K562 (cell line): ENCODE results near the gene CENPT. TPM values are rescaled to one million over a fixed set of nuclear protein-coding genes. Genes with fewer than 3 reads are reported as not detected.
A peak's percentile ranks its signal among the peaks of the same experiment; 100 is the strongest.

Experiments
- ASH1L ChIP-seq: fragments of 450-650 bp; IDR thresholded peaks from 2 replicates; pipeline ENCODE4 v1.6.1; 2018; ENCODE audit warnings: borderline replicate concordance, mild to moderate bottlenecking, low read depth; ENCODE audit not compliant: partially characterized antibody
- MAFK ChIP-seq: IDR thresholded peaks from 2 replicates; pipeline ENCODE4 v1.6.1; 2011; ENCODE audit warnings: low read length, improper control_type of control experiment
- SIN3B ChIP-seq: fragments of 450-650 bp; IDR thresholded peaks from 2 replicates; pipeline ENCODE4 v1.6.1; 2017; ENCODE audit warnings: low read depth, mild to moderate bottlenecking, moderate library complexity
- TAF9B ChIP-seq: fragments of 450-650 bp; IDR thresholded peaks from 2 replicates; pipeline ENCODE4 v1.6.1; 2018; ENCODE audit warnings: mild to moderate bottlenecking; ENCODE audit not compliant: partially characterized antibody
- XRCC5 ChIP-seq: fragments of 200-400 bp; formaldehyde crosslinking; IDR thresholded peaks from 2 replicates; pipeline ENCODE4 v1.6.1; 2017; ENCODE audit warnings: low read depth, mild to moderate bottlenecking, low read length
- ZKSCAN8 ChIP-seq: fragments of 200-800 bp; sonication (Bioruptor generic); IDR thresholded peaks from 2 replicates; pipeline ENCODE4 v1.6.1; 2016; ENCODE audit warnings: missing genetic modification characterization, missing compliant biosample characterization
- ZNF408 ChIP-seq: fragments of 250-450 bp; sonication (Bioruptor Pico); IDR thresholded peaks from 2 replicates; pipeline ENCODE4 v1.4.0; 2020; ENCODE audit warnings: low read depth, mild to moderate bottlenecking, moderate library complexity
- ZNF507 ChIP-seq: conservative IDR thresholded peaks from 2 replicates; pipeline ENCODE4 v1.6.1; 2017; ENCODE audit warnings: missing genetic modification characterization, missing compliant biosample characterization
- polyA plus RNA-seq, 8 experiments: library from polyadenylated mRNA; depleted of rRNA in 4 of 8; stranded (reverse) in 5 of 8; unstranded in 3 of 8; fragments of >200 nt; fragmentation: Nextera tagmentation in 2 of 8; fragmentation: Illumina TruSeq in 1 of 8; extraction: Ambion mirVana in 2 of 8; extraction: Trizol in 1 of 8; gene quantifications; 2 replicates each; pipeline versions ENCODE4 v1.2.1 to v1.2.3, GENCODE V29; 2011 to 2014; ENCODE audit warnings: inconsistent platforms in 1 of 8, missing spikeins in 1 of 8
- total RNA-seq, 7 experiments: library from RNA; depleted of rRNA in 6 of 7; stranded (reverse); fragments of >200 nt in 6 of 7; fragmentation: Illumina TruSeq in 2 of 7; extraction: Trizol in 2 of 7; gene quantifications; 2 replicates each; pipeline versions ENCODE4 v1.2.1 to v1.2.3, GENCODE V29; 2011 to 2021; ENCODE audit warnings: low replicate concordance in 1 of 7
- TF ChIP-seq, protein P1 (sequence below), 2 experiments: fragments of 450-650 bp in 1 of 2; sonication (generic) in 1 of 2; formaldehyde crosslinking in 1 of 2; IDR thresholded peaks; 2 replicates each; pipeline versions ENCODE4 v1.7.1 to v1.9.0; 2016 to 2022; ENCODE audit warnings: inconsistent platforms in 1 of 2, mild to moderate bottlenecking in 1 of 2, missing genetic modification reagents in 1 of 2
- TF ChIP-seq, protein P2 (sequence below): sonication (generic); formaldehyde crosslinking; IDR thresholded peaks from 2 replicates; pipeline ENCODE4 v1.8.0; 2022; ENCODE audit warnings: mild to moderate bottlenecking, low read depth, missing genetic modification reagents
- TF ChIP-seq, protein P3 (sequence below): sonication (generic); formaldehyde crosslinking; IDR thresholded peaks from 2 replicates; pipeline ENCODE4 v1.8.0; 2022; ENCODE audit warnings: mild to moderate bottlenecking, missing genetic modification reagents
- TF ChIP-seq, protein P4 (sequence below): IDR thresholded peaks from 2 replicates; pipeline ENCODE4 v1.6.1; 2014; ENCODE audit warnings: antibody characterized with exemption
- TF ChIP-seq, protein P5 (sequence below): fragments of 450-650 bp; formaldehyde crosslinking; IDR thresholded peaks from 2 replicates; pipeline ENCODE4 v1.4.0; 2020; ENCODE audit warnings: mild to moderate bottlenecking, moderate library complexity

CENPT gene
- total and polyA plus RNA-seq, 9 of the 15 experiments (the other 6 are each of a cell fraction or from before 2014, with no cell fraction given) = 3.6 to 94.2 (median 44.1) TPM

DNA sequence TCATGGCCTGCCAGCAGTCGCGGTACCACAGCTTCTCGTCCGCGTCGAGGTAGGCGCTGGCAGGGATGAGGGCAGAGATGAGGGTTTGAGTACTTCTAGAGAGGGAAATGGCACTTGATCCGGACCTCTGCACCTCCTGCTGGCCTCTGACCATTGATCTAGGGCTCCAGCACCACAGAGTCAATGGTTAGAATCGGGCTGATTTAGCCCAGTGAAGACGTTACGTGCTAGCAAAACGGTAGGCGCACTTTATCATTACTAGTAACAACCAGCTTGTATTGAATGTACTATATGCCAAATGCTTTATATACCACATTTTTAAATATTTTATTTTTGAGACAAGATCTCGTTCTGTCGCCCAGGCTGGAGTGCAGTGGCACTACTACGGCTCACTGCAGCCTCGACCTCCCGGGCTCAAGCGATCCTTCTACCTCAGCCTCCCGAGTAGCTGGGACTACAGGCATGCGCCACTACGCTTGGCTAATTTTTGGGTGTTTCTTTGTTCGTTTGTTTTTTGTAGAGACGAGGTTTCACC, 40.3 kb downstream of the CENPT start (continued):
- TF ChIP-seq, protein P1, sequence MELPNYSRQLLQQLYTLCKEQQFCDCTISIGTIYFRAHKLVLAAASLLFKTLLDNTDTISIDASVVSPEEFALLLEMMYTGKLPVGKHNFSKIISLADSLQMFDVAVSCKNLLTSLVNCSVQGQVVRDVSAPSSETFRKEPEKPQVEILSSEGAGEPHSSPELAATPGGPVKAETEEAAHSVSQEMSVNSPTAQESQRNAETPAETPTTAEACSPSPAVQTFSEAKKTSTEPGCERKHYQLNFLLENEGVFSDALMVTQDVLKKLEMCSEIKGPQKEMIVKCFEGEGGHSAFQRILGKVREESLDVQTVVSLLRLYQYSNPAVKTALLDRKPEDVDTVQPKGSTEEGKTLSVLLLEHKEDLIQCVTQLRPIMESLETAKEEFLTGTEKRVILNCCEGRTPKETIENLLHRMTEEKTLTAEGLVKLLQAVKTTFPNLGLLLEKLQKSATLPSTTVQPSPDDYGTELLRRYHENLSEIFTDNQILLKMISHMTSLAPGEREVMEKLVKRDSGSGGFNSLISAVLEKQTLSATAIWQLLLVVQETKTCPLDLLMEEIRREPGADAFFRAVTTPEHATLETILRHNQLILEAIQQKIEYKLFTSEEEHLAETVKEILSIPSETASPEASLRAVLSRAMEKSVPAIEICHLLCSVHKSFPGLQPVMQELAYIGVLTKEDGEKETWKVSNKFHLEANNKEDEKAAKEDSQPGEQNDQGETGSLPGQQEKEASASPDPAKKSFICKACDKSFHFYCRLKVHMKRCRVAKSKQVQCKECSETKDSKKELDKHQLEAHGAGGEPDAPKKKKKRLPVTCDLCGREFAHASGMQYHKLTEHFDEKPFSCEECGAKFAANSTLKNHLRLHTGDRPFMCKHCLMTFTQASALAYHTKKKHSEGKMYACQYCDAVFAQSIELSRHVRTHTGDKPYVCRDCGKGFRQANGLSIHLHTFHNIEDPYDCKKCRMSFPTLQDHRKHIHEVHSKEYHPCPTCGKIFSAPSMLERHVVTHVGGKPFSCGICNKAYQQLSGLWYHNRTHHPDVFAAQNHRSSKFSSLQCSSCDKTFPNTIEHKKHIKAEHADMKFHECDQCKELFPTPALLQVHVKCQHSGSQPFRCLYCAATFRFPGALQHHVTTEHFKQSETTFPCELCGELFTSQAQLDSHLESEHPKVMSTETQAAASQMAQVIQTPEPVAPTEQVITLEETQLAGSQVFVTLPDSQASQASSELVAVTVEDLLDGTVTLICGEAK (IDR thresholded peaks at IDR 0.05) = no peak
- TF ChIP-seq, protein P1 (CRISPR knock-in tag; IDR thresholded peaks at IDR 0.05) = no peak
- TF ChIP-seq TAF9B (no peak), ZNF507 (tag) (no peak), ZNF408 (CRISPR knock-in tag) (no peak), SIN3B (no peak; the same call in 1 of the 2 replicates), ASH1L (no peak), XRCC5 (no peak), ZKSCAN8 (CRISPR knock-in tag) (no peak), MAFK (no peak)
- TF ChIP-seq, protein P2, sequence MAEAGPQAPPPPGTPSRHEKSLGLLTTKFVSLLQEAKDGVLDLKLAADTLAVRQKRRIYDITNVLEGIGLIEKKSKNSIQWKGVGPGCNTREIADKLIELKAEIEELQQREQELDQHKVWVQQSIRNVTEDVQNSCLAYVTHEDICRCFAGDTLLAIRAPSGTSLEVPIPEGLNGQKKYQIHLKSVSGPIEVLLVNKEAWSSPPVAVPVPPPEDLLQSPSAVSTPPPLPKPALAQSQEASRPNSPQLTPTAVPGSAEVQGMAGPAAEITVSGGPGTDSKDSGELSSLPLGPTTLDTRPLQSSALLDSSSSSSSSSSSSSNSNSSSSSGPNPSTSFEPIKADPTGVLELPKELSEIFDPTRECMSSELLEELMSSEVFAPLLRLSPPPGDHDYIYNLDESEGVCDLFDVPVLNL (CRISPR knock-in tag) = 0 out of 2 replicates have a peak, but pooled peaks have one; percentile 48
- TF ChIP-seq, protein P3, sequence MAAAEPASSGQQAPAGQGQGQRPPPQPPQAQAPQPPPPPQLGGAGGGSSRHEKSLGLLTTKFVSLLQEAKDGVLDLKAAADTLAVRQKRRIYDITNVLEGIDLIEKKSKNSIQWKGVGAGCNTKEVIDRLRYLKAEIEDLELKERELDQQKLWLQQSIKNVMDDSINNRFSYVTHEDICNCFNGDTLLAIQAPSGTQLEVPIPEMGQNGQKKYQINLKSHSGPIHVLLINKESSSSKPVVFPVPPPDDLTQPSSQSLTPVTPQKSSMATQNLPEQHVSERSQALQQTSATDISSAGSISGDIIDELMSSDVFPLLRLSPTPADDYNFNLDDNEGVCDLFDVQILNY = peak; percentile 73; the same call in 1 of the 2 replicates
- TF ChIP-seq, protein P4, sequence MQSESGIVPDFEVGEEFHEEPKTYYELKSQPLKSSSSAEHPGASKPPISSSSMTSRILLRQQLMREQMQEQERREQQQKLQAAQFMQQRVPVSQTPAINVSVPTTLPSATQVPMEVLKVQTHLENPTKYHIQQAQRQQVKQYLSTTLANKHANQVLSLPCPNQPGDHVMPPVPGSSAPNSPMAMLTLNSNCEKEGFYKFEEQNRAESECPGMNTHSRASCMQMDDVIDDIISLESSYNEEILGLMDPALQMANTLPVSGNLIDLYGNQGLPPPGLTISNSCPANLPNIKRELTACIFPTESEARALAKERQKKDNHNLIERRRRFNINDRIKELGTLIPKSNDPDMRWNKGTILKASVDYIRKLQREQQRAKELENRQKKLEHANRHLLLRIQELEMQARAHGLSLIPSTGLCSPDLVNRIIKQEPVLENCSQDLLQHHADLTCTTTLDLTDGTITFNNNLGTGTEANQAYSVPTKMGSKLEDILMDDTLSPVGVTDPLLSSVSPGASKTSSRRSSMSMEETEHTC = no peak
- TF ChIP-seq, protein P5, sequence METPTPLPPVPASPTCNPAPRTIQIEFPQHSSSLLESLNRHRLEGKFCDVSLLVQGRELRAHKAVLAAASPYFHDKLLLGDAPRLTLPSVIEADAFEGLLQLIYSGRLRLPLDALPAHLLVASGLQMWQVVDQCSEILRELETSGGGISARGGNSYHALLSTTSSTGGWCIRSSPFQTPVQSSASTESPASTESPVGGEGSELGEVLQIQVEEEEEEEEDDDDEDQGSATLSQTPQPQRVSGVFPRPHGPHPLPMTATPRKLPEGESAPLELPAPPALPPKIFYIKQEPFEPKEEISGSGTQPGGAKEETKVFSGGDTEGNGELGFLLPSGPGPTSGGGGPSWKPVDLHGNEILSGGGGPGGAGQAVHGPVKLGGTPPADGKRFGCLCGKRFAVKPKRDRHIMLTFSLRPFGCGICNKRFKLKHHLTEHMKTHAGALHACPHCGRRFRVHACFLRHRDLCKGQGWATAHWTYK (CRISPR knock-in tag) = no peak
